Erythroblast (primary cell): ENCODE results near the gene RUFY1.

ENCODE experiments used
- GATA1 ChIP-seq: IDR thresholded peaks from 2 replicates; pipeline ENCODE4 v1.6.1; 2011; ENCODE audit warnings: low read depth, mild to moderate bottlenecking, control low read depth, low read length, moderate library complexity
- POLR2A ChIP-seq: IDR thresholded peaks from 2 replicates; pipeline ENCODE4 v1.6.1; 2011; ENCODE audit warnings: mild to moderate bottlenecking, low read length

GRCh38 chr5:179620703-179621350, 70.5 kb downstream of the RUFY1 start:
- peak; percentile 28 for TF ChIP-seq POLR2A
- TF ChIP-seq GATA1 = no peak
